ELR (cell line): Measurements from ENCODE around the gene NOX5.

Experiments
- DNase-seq: peaks from one replicate; pipeline ENCODE4 v3.0.0-alpha.2; 2015; ENCODE audit warnings: low read depth

The NOX5 gene

DNA sequence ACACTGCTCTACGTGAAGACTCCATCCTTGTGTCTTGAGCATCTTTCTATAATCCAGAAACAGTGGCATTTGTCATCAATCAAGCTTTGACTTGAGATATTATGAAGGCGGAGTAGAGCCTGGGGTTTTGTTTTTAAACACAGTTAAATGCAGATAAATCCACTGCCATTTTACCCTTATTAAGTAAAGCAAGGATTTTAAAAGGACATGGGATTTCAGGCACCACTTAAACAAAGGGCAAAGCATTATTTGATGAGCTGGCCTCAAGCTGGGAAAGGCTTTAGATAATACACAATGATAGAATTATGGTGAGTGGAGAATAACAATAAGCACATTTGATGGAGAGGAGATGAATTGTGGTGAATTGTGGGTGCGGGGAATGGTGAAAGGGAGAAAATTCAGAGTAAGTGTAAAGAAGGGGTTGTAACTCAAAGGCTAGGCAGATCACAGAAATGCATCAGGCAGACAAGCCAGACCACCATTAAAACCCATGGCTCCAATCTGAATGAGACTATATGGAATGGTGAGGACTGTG is 91.0 kb downstream of the NOX5 start:
- no peak for DNase-seq

DNA sequence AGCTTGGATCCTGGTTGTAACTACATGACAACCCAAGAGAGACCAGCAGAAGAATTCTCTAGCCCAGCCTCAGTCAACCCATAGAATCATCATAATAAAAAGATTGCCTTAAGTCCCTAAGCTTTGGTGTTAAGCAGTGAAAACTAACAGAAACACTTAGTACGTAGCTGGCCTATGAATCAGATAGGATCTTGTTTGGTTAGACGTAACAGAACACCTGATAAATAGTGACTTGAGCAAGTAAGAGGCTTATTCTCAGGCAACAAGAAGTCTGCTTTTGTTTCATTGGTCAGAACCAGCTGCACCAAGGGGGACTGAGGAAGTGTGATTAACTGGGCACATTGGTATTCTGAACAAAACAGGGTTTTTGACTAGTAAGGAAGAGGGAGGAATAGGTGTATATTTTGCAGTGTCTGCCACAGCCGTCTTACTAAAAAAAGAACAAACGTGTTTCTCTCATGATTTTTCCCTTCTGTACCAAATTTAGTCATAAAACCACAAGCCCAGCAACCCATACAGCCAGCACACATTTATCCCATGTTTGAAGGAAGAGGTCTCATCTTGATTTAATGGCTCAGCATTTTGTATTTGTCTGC is 92.6 kb downstream of the NOX5 start:
- DNase-seq, result no peak
